Measurements from ENCODE around the gene QRSL1. TPM values are rescaled to one million over a fixed set of nuclear protein-coding genes. Genes with fewer than 3 reads are reported as not detected.
"Not testable (repeated sequence)": the region's sequence is repeated elsewhere in the genome, so short reads cannot be mapped to it uniquely, and the experiment has no call there.

The QRSL1 gene
- total and polyA plus RNA-seq, 9 of the 15 experiments (the other 6 are each of a cell fraction or from before 2014, with no cell fraction given) = 14.6 to 31.5 (median 23.0) TPM

GRCh38 chr6:106700581-106700980, 71.2 kb downstream of the QRSL1 start:
- no peak overlapping the region for H3K9ac ChIP-seq (ENCODE audit: insufficient read depth in 1 of 2, low read depth in 2 of 2, low read length in 2 of 2)
- no peaks in the 10 kb centered on the region for H3K4me1 ChIP-seq (replicated peaks in 1 of 2; ENCODE audit: control insufficient read depth in 2 of 2, insufficient read depth in 2 of 2, low read length in 2 of 2)
- no peak overlapping the region for H2AFZ ChIP-seq (ENCODE audit: low read depth, low read length)
- DNase-seq (ENCODE audit: extremely low read depth in 1 of 4, low spot score in 3 of 4) (no peak), ATAC-seq (no peak), FAIRE-seq (no peak)
- H3K79me2 ChIP-seq (ENCODE audit: control insufficient read depth, insufficient read depth, low read length) = no peaks in the 10 kb centered on the region
- intact Hi-C loops (cut with micrococcal nuclease) = no loop called here
- no peak overlapping the region for H3K4me2 ChIP-seq (ENCODE audit: insufficient read depth, low read length)
- H3K9me1 ChIP-seq (ENCODE audit: control insufficient read depth, insufficient read depth, low read length) = no peaks in the 10 kb centered on the region
- BruUV-seq (replicated peaks) = no TSS peak
- H3K27me3 ChIP-seq (ENCODE audit: control insufficient read depth in 2 of 2, insufficient read depth in 2 of 2, low read length in 2 of 2) = peaks cover 0 to 10% of the 10 kb centered on the region in 2 experiments; a peak in 2 of 5 replicates
- in situ Hi-C loops (cut with MboI) = no loop called here
- H3K9me3 ChIP-seq (replicated peaks; ENCODE audit: control insufficient read depth, insufficient read depth, low read depth, low read length) = no peaks in the 10 kb centered on the region; the same call in 1 of the 2 replicates
- POLR2A ChIA-PET = interaction anchor here (0.8 kb wide), 1 partner anchor 31 kb away, joined by 3 read pairs; no protein-coding TSS in a partner anchor
- CTCF ChIA-PET (ENCODE audit: low intra/inter-chr PET ratio) = no interaction called here
- TF ChIP-seq ZFP36 (IDR thresholded peaks at IDR 0.05; ENCODE audit: low read depth, low read length, partially characterized antibody) (no peak), ZNF134 (CRISPR knock-in tag; conservative IDR thresholded peaks at IDR 0.05) (no peak), RFX1 (IDR thresholded peaks at IDR 0.05) (no peak), POU5F1 (IDR thresholded peaks at IDR 0.05; ENCODE audit: borderline replicate concordance, low read depth, low read length, partially characterized antibody) (no peak), CHCHD3 (CRISPR knock-in tag; IDR thresholded peaks at IDR 0.05) (no peak), PHB (CRISPR knock-in tag; IDR thresholded peaks at IDR 0.05) (no peak), TARDBP (IDR thresholded peaks at IDR 0.05) (no peak), ZBED1 (IDR thresholded peaks at IDR 0.05) (no peak), ATF2 (CRISPR knock-in tag; IDR thresholded peaks at IDR 0.05) (no peak), RBM39 (optimal IDR thresholded peaks at IDR 0.05; ENCODE audit: low read depth, low read length) (no peak)
- no peak overlapping the region for H3K27ac ChIP-seq (ENCODE audit: extremely low read depth, low read depth, low read length)
- no peaks in the 10 kb centered on the region for H3K36me3 ChIP-seq (ENCODE audit: control insufficient read depth, insufficient read depth, low read length)
- no peak overlapping the region for H3K4me3 ChIP-seq
- H4K20me1 ChIP-seq (replicated peaks; ENCODE audit: control insufficient read depth, insufficient read depth, low read length) = no peaks in the 10 kb centered on the region

- H3K36me3 ChIP-seq (ENCODE audit: control insufficient read depth, insufficient read depth, low read length); in situ Hi-C loops (cut with MboI); H3K27ac ChIP-seq (ENCODE audit: extremely low read depth, low read depth, low read length); H3K4me2 ChIP-seq (ENCODE audit: insufficient read depth, low read length); H3K27me3 ChIP-seq (ENCODE audit: control insufficient read depth in 2 of 2, insufficient read depth in 2 of 2, low read length in 2 of 2); H4K20me1 ChIP-seq (replicated peaks; ENCODE audit: control insufficient read depth, insufficient read depth, low read length); H2AFZ ChIP-seq (ENCODE audit: low read depth, low read length); FAIRE-seq; DNase-seq (ENCODE audit: extremely low read depth in 1 of 4, low spot score in 3 of 4); H3K4me1 ChIP-seq (replicated peaks in 1 of 2; ENCODE audit: control insufficient read depth in 2 of 2, insufficient read depth in 2 of 2, low read length in 2 of 2); H3K79me2 ChIP-seq (ENCODE audit: control insufficient read depth, insufficient read depth, low read length); BruUV-seq (replicated peaks); H3K9me3 ChIP-seq (replicated peaks; ENCODE audit: control insufficient read depth, insufficient read depth, low read depth, low read length); H3K9me1 ChIP-seq (ENCODE audit: control insufficient read depth, insufficient read depth, low read length); H3K4me3 ChIP-seq; intact Hi-C loops (cut with micrococcal nuclease); CTCF ChIA-PET (ENCODE audit: low intra/inter-chr PET ratio); ATAC-seq; H3K9ac ChIP-seq (ENCODE audit: insufficient read depth in 1 of 2, low read depth in 2 of 2, low read length in 2 of 2): not testable (repeated sequence)
- WGBS (ENCODE audit: insufficient coverage, low coverage, missing lambda C conversion rate) = 9% methylated on average over 3 of the region's 3 CpGs
- POLR2A ChIA-PET = interaction anchor here (0.8 kb wide), 1 partner anchor 30 kb away, joined by 3 read pairs; no protein-coding TSS in a partner anchor
Measured at GRCh38 chr6:106701201-106701600, 71.8 kb downstream of the QRSL1 start.

Data from K562 (cell line).